HG02943 (cell line): Measurements from ENCODE around the gene DOCK3.
"Not testable (repeated sequence)": the region's sequence is repeated elsewhere in the genome, so short reads cannot be mapped to it uniquely, and the experiment has no call there.

ENCODE experiments used
- ATAC-seq: cut with Tn5 transposase; IDR thresholded peaks from one replicate; pipeline ENCODE4 v1.9.1; 2021; ENCODE audit warnings: mild to moderate bottlenecking, low read depth, moderate library complexity; ENCODE audit not compliant: unreplicated experiment

Gene DOCK3

DNA sequence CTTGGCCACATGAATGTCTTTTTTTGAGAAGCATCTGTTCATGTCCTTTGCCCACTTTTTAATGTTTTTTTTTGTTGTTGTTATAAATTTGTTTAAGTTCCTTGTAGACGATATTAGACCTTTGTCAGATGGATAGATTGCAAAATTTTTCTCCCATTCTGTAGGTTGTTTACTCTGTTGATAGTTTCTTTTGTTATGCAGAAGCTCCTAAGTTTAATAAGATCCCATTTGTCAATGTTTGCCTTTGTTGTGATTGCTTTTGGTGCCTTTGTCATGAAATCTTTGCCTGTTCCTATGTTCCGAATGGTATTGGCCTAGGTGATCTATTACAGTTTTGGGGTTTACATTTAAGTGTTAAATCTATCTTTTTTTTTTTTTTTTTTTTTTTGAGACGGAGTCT is 116.2 kb downstream of the DOCK3 start:
- not testable (repeated sequence) for ATAC-seq

DNA sequence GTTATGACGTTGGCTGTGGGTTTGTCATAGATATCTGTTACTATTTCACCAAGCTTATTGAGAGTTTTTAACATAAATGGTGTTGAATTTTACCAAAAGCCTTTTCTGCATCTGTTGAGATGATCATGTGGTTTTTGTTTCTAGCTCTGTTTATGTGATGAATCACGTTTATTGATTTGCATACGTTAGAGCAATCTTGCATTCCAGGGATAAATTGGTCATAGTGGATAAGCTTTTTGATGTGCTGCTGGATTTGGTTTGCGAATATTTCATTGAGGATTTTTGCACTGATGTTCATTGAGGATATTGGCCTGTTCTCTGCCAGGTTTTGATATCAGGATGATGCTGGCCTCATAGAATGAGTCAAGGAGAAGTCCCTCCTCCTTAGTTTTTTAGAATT is 117.8 kb downstream of the DOCK3 start:
- ATAC-seq, result no peak

DNA sequence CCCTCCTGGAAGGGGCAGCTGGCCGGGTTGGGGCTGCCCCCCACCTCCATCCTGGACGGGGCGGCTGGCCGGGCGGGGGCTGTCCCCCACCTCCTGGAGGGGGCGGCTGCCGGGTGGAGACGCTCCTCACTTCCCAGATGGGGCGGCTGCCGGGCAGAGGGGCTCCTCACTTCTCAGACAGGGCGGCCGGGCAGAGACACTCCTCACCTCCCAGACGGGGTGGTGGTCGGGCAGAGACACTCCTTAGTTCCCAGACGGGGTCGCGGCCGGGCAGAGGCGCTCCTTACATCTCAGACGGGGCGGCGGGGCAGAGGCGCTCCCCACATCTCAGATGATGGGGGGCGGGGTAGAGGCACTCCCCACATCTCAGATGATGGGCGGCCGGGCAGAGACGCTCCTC is 129.1 kb downstream of the DOCK3 start:
- ATAC-seq, result not testable (repeated sequence)

DNA sequence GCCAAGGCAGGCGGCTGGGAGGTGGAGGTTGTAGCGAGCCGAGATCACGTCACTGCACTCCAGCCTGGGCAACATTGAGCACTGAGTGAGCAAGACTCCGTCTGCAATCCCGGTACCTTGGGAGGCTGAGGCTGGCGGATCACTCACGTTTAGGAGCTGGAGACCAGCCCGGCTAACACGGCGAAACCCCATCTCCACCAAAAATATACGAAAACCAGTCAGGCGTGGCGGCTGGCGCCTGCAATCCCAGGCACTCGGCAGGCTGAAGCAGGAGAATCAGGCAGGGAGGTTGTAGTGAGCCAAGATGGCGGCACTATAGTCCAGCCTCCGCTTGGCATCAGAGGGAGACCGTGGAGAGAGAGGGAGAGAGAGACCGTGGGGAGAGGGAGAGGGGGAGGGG is 129.6 kb downstream of the DOCK3 start:
- ATAC-seq, result not testable (repeated sequence)

DNA sequence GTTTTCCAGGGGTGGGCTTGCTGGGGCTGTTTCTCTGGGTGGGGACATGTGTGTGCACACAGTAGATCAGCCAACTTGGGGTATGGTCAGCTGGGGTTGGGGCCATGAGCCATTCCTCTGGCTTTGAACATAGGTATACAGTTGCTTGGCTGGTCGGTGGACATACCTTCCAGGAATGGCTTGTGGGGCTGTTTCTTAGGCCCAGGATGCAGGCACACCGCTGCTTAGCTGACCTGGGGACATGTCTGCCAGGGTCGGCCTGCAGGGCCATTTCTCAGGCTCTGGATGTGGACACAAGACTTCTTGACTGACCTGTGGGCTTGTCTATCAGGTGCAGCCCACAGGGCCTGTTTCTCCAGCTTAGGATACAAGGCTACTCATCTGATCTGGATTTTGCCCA is 130.6 kb downstream of the DOCK3 start:
- no peak for ATAC-seq

DNA sequence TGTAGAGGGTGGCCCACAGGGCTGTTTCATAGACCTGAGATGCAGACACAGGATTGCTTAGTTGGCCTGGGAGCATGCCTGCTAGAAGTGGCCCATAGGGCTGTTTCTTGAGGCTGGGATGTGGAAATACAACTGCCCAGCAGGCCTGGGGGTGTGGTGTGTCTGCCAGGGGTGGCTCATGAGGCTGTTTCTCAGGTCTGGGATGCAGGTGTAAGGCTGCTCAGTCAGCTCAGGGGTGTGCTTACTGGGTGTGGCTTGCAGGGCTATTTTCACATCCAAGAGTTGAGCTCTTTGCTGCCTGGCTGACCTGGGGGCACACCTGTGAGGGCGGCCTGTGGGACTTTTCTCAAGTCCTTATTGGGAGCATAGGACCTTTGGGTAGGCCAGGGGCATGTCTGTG is 131.3 kb downstream of the DOCK3 start:
- ATAC-seq, result no peak

DNA sequence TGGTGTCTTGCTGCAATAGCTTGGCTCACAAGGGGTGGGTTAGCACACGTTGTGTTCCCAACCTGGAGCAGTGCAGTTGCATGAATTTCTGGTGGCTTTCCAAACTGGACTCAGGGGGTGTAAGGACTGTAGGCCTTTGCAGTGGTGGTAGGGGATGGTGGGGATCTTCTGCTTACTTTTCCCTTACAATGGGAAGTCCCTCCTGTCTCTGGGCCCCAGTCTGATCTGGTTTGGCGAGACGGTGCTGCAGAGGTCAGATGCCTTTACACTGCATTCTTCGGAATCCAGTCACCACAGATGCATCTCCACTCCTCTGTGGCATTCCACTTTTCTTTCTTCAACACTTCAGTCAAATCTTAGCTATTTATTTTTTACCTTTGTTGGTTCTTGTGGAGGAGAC is 132.1 kb downstream of the DOCK3 start:
- no peak for ATAC-seq

DNA sequence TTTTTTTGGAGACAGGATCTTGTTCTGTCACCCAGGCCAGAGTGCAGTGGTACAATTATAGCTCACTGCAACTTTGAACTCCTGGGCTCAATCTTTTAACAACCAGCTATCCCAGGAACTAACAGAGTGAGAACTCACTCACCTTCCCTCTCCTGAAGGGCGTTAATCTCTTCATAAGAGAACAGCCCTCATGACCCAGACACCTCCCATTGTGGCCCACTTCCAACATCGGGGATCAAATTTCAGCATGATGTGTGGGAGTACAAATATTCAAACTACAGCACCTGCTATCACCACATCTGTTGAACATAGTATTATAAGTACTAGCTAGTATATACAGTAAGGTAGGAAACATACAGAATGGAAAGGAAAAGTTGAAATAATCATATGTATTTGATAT is 132.5 kb downstream of the DOCK3 start:
- ATAC-seq, result no peak

DNA sequence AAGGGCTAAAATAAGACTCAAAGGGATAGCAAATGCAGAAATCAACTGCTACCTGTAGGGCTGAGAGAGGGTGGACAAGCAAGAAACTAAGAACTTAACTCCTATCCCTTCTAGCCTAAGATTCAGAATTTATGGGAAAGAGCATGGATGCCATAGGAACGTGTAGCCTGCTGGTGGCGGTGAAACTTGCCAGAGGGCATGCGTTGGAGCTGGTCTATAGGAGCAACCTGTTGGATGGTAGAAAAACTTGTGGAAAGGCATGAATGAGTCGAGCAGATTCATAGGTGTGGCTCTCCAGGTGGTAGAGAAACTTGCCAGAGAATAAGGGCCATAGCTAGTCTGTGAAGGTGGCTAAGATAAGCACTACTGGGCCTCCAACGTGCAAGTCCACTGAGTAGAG is 137.2 kb downstream of the DOCK3 start:
- no peak for ATAC-seq

DNA sequence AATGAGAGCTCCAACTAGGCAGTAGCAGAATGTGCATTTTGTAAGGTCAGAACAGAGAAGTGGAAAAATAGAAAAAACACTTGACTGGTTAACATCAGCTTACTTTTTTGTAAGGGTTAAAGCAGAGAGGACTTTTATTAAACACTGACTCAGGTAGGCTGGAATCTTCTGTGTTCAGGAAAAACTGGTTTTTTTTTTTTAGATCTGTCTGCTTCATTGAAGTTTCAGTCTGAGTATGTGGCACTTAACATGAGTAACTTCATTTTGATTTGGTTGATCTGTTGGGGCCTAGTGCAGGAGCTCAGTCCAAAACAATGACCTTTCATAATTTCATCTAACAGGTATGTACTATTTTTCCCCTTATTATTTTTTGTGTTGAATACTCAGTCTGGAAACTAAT is 141.1 kb downstream of the DOCK3 start:
- no peak for ATAC-seq

DNA sequence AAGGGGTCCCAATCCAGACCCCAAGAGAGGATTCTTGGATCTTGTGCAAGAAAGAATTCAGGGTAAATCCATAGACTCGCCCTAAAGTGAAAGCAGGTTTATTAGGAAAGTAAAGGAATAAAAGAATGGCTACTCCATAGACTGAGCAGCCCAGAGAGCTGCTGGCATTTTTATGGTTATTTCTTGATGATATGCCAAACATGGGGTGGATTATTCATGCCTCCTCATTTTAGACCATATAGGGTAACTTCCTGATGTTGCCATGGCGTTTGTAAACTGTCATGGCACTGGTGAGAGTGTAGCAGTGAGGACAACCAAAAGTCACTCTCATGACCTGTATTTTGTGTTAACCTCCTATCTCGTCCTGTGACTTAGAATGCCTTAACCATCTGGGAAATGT is 142.2 kb downstream of the DOCK3 start:
- no peak for ATAC-seq

DNA sequence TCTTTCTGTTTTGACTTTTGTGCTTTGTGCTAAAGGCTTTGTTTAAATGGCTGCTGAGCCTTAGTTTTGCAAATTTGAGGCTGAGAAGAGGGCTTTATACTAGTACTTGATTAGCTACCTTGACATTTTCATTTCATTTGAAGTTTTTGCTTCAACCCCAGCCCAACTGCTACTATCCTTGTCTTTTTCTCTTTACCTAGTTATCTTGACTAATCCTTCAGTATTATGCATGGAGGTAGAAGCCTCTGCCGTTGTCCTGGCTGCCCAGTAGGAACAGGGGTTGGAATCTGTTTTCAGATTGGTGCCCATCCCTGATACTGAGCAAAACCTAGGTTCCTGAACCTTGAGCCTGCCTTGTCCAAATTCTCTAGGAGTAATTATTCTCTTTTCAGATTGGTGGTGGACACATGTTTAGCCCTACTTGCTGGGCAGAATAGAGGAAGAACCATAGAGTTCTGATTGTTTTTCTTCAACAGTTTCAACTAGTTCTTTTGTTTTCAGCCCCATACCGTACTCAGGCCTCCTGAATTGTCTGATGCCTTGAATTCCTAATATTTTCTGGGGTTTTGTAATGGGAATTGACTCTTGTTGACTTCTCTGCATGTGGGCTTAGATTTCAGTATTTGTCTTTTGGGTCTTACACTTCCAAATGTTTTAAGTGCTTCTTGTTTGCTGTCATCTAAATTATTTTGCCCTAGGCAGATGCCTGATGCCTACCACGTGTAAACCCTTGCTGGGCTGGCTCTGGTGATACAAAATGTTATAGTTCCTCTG is 143.2 kb downstream of the DOCK3 start:
- ATAC-seq, result no peak

DNA sequence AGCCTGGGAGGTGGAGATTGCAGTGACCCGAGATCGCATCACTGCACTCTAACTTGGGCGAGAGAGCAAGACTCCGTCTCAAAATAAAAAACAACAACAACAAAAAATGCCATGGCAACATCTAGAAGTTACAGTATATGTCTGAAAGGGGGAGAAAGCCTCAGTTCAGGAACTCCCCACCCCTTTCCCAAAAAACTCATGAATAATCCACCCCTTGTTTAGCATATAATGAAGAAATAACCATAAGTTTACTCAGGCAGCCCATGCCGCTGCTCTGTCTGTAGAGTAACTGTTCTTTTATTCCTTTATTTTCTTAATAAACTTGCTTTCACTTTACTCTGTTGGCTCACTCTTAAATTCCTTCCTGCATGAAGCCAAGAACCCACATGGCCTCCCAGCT is 145.2 kb downstream of the DOCK3 start:
- ATAC-seq, result no peak

DNA sequence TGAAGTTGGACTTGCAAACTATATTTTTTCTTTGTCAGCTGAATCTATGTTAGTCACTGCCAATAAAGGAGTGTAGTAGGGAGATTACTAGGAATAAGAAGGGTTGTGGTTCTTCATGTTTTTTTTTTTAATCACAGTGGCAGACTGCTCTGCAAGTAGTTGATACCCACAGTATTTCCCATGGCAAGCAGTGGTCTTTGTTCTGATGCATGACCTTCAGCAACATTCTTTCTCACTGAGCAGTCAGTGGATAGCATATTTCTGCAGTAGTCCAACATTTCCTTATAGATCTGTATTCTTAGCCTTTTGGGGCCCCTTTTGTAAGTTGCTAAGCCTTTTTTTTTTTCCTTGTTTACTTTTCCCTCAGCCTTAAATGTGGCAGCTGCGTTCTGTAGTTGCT is 151.1 kb downstream of the DOCK3 start:
- ATAC-seq, result no peak

DNA sequence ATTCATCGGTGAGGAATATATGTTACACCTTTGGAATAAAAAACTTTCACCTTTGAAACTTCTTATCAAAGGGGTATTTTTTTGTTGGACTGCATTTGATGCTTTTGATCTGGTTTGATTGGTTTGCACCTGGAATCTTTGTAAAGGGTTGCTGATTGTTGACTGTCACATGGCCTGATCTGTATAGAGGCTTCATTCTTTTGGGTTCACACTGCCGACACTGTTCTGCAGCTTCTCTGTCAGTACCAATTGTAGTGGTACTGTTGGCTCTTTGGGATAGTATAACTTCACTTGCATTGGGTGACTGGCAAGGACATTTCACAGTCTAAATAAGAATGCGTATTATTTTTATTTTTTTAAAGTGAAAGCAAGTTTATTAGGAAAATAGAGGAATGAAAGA is 155.7 kb downstream of the DOCK3 start:
- ATAC-seq, result no peak

DNA sequence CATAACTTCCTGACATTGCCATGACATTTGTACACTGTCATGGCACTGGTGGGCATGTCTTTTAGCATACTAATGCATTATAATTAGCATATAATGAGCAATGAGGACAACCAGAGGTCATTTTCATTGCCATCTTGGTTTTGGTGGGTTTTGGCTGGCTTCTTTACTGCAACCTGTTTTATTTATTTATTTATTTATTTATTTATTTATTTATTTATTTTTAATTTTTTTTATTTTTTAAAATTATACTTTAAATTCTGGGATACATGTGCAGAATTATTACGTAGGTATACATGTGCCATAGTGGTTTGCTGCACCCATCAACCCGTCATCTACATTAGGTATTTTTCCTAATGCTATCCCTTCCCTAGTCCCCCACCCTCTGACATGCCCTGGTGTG is 156.3 kb downstream of the DOCK3 start:
- ATAC-seq, result not testable (repeated sequence)

DNA sequence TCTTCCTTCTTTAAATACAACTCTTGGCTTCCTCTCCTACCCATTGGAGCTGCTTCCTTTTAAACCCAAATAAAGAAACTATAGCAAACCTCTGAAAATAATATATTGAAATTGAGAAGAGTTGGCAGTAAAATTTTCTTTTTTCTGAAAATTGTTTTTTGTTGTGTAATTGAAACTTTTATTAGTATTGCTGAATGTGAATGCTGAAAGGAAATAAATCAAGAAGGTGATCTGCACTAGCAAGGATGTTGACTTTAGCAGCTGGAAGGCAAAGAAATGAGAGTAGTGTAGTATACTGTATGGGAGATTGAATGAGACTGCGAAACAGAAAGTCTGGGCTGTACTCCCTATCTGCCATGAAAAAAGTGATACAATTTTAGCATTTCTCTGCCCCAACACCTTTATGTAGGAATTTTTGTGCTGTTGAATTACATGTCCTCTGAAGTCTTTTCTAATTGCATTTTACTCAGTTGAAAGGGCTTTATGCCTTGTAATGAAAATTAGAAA is 166.3 kb downstream of the DOCK3 start:
- no peak for ATAC-seq

DNA sequence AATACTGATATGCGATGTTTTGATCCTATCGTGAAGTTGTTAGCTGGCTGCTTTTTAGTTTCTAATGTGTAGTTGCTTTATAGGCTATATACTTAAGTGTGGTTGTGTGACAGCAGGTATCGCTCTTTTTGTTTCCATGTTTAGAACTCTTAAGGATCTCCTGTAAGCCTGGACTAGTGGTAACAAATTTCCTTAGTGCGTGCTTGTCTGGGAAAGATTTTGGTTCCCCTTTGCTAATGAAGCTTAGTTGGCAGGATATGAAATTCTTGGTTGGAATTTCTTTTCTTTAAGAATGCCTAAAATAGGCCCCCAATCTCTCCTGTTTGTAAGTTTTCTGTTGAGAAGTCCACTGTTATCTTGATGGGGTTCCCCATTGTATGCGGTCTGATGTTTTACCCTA is 173.6 kb downstream of the DOCK3 start:
- ATAC-seq, result no peak

DNA sequence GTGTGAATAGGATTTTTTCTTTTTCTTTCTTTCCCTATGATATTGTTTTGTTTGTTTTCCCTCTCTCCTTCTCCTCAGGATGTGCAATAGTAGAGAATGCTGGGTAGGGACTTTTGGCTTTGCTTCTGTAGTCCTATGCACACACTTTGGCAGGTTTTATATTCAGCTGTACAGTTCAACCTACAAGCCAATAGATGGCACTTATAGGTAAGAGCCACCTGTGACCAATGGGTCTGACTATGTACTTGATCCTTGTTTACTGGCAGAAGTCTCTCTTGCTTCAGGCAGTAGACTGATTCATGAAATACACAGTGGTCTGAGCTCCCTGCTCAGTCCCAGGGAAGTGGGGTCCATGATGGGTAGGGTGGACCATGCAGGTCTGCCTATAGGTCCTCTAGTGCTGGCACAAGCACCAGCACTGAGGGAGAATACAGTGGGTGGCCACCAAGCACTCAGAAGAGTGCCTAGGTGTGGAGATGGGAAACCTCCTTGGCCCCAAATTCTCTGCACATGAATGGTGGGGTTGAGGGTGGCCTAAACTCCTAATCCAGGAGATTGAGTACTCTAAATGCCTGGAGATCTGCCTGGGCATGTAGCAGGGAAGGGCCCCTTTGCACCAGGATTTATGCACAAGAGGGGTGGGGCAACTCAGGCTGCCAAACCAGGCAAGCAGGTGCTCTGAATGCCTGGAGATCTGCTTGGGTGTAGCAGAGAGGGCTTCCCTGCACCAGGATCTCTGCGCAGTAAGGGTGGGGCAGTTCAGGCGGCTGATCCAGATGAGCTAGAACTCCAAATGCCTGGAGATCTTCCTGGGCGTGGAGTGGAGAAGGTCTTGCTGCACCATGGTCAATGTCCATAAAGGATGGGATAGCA is 176.1 kb downstream of the DOCK3 start:
- no peak for ATAC-seq

DNA sequence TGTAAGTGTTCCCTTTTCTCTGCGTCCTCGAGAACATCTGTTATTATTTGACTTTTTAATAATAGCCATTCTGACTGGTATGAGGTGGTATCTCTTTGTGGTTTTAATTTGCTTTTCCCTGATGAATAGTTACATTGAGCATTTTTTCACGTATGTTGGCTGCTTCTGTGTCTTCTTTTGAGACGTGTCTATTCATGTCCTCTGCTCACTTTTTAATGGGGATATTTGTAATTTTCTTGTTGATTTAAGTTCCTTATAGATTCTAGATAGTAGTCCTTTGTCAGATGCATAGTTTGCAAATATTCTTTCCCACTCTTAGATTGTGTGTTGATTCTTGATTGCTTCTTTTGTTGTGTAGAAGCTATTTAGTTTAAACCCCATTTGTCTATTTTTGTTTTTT is 179.2 kb downstream of the DOCK3 start:
- no peak for ATAC-seq

DNA sequence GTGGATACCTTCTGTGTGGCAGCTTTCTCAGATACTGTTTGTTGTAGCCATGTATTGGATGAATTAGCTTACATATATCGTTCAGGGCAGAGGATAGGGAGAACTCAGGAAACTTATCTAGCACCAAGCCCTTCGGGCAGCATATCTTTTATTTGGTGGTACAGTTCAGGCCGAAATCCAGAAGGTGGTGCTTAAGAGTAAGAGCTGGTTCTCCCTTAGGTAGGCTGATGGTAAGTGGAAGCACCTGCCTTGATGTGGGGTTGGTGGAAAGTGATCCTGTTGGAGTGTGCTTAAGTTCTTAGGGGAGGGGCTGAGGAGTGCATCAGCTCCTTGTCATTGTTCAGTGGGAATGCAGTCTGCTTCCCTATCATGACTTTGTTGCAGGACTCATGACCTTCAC is 187.5 kb downstream of the DOCK3 start:
- no peak for ATAC-seq
